HepG2 (cell line): ENCODE results near the gene AAR2. TPM values are rescaled to one million over a fixed set of nuclear protein-coding genes. Genes with fewer than 3 reads are reported as not detected.

Experiments
- ATAC-seq: fragments of 200-7000 bp; cut with Tn5 transposase; 3 replicates; pipeline ENCODE4 v1.9.1; 2020; ENCODE audit warnings: mild to moderate bottlenecking, moderate library complexity
- BruUV-seq: library from RNA; stranded (reverse); fragments of 400-500 nt; replicated peaks from 2 replicates; lab custom pipeline; 2021; lab: Mats Ljungman, UMichigan
- CTCF ChIA-PET: fragments of 300-600 bp; formaldehyde crosslinking; extraction: SDS; loops from one replicate; lab custom pipeline; 2021; ENCODE audit warnings: low total read pairs, inconsistent platforms, low intra/inter-chr PET ratio; lab: Yijun Ruan, JAX
- POLR2A ChIA-PET: fragments of 350-600 bp; sonication (Branson Sonifier 250); formaldehyde crosslinking; loops from one replicate; lab custom pipeline; 2020; ENCODE audit warnings: antibody characterized with exemption, inconsistent platforms; lab: Yijun Ruan, JAX
- DNase-seq: peaks from one replicate; pipeline ENCODE4 v3.0.0-alpha.2; 2015; ENCODE audit warnings: low spot score
- FAIRE-seq: peaks from 3 replicates; lab custom pipeline; 2011; peaks lifted over from hg19 to GRCh38; lab: Jason Lieb, UNC
- H2AFZ ChIP-seq: one replicate; pipeline ENCODE4 v1.6.1; 2011; ENCODE audit warnings: low read length, inconsistent platforms
- H3K27ac ChIP-seq: fragments of 300-600 bp; 3 replicates; pipeline ENCODE4 v1.8.0; 2011; ENCODE audit warnings: mixed run types, mild to moderate bottlenecking, mixed read lengths, low read length, inconsistent platforms; ENCODE audit not compliant: insufficient read depth; ENCODE audit errors: extremely low read length
- H3K27me3 ChIP-seq, 2 experiments: fragments of 200-600 bp in 1 of 2; 2 replicates in 1 of 2; 3 replicates in 1 of 2; pipeline versions ENCODE4 v1.6.0 to v1.8.0; 2011; ENCODE audit warnings: low read length in 2 of 2, mild to moderate bottlenecking in 2 of 2, moderate library complexity in 2 of 2, inconsistent platforms in 1 of 2; ENCODE audit not compliant: insufficient read depth in 2 of 2, control insufficient read depth in 1 of 2
- H3K36me3 ChIP-seq, 2 experiments: fragments of 200-600 bp in 1 of 2; replicated peaks in 1 of 2; 2 replicates in 1 of 2; 3 replicates in 1 of 2; pipeline versions ENCODE4 v1.5.1 to v1.8.0; 2011; ENCODE audit warnings: low read length in 2 of 2, inconsistent platforms in 1 of 2; ENCODE audit not compliant: insufficient read depth in 2 of 2, control insufficient read depth in 1 of 2
- H3K4me1 ChIP-seq: 2 replicates; pipeline ENCODE4 v1.5.1; 2012; ENCODE audit warnings: low read length, inconsistent platforms; ENCODE audit not compliant: insufficient read depth
- H3K4me2 ChIP-seq: 2 replicates; pipeline ENCODE4 v1.6.0; 2011; ENCODE audit warnings: low read depth, low read length, inconsistent platforms
- H3K4me3 ChIP-seq, 3 experiments: fragments of 200-600 bp in 1 of 3; sonication (generic), shearing (Covaris generic) in 1 of 3; replicated peaks in 1 of 3; 2 replicates each; pipeline ENCODE4 v1.5.1; 2011 to 2016; ENCODE audit warnings: low read length in 3 of 3, inconsistent platforms in 2 of 3, low read depth in 2 of 3, mild to moderate bottlenecking in 2 of 3, control low read depth in 1 of 3, mixed read lengths in 1 of 3; ENCODE audit not compliant: insufficient read depth in 1 of 3
- H3K79me2 ChIP-seq: one replicate; pipeline ENCODE4 v1.6.1; 2011; ENCODE audit warnings: low read length, inconsistent platforms; ENCODE audit not compliant: insufficient read depth
- H3K9ac ChIP-seq: 2 replicates; pipeline ENCODE4 v1.6.0; 2011; ENCODE audit warnings: mild to moderate bottlenecking, low read depth, low read length, inconsistent platforms; ENCODE audit not compliant: insufficient read depth
- H3K9me3 ChIP-seq: 2 replicates; pipeline ENCODE4 v1.5.1; 2012; ENCODE audit warnings: mild to moderate bottlenecking, low read length
- H4K20me1 ChIP-seq: 2 replicates; pipeline ENCODE4 v1.6.0; 2011; ENCODE audit warnings: inconsistent platforms, mild to moderate bottlenecking, low read length, moderate library complexity; ENCODE audit not compliant: insufficient read depth
- E2F1 ChIP-seq: sonication (generic); formaldehyde crosslinking; IDR thresholded peaks from 2 replicates; pipeline ENCODE4 v1.5.0; 2020; ENCODE audit warnings: missing genetic modification reagents
- HOXD1 ChIP-seq: sonication (generic); formaldehyde crosslinking; IDR thresholded peaks from 2 replicates; pipeline ENCODE4 v1.5.0; 2020; ENCODE audit warnings: missing genetic modification reagents
- MLLT10 ChIP-seq: sonication (generic); formaldehyde crosslinking; IDR thresholded peaks from 2 replicates; pipeline ENCODE4 v1.4.0; 2020; ENCODE audit warnings: missing genetic modification reagents
- MTERF4 ChIP-seq: sonication (generic); formaldehyde crosslinking; IDR thresholded peaks from 2 replicates; pipeline ENCODE4 v1.8.0; 2023; ENCODE audit warnings: mild to moderate bottlenecking, missing genetic modification reagents
- NFIC ChIP-seq: IDR thresholded peaks from 2 replicates; pipeline ENCODE4 v1.6.1; 2012; ENCODE audit warnings: mild to moderate bottlenecking, low read length, inconsistent platforms
- PHF21A ChIP-seq: sonication (generic); formaldehyde crosslinking; IDR thresholded peaks from 2 replicates; pipeline ENCODE4 v1.5.0; 2020; ENCODE audit warnings: mild to moderate bottlenecking, missing genetic modification reagents
- TBX3 ChIP-seq: fragments of 450-650 bp; IDR thresholded peaks from 2 replicates; pipeline ENCODE4 v1.6.1; 2017; ENCODE audit warnings: antibody characterized with exemption, mild to moderate bottlenecking, inconsistent platforms, borderline replicate concordance
- TEAD2 ChIP-seq: sonication (generic); formaldehyde crosslinking; IDR thresholded peaks from 2 replicates; pipeline ENCODE4 v1.9.0; 2021; ENCODE audit warnings: missing genetic modification reagents
- ZNF749 ChIP-seq: sonication (generic); formaldehyde crosslinking; IDR thresholded peaks from 2 replicates; pipeline ENCODE4 v1.8.0; 2022; ENCODE audit warnings: mild to moderate bottlenecking, missing genetic modification reagents, moderate library complexity, borderline replicate concordance
- ZSCAN31 ChIP-seq: sonication (generic); formaldehyde crosslinking; IDR thresholded peaks from 2 replicates; pipeline ENCODE4 v1.5.0; 2020; ENCODE audit warnings: low read depth, mild to moderate bottlenecking, missing genetic modification reagents
- WGBS: methylation state at CpG from one replicate; pipeline ENCODE4 v1.1.6; 2017; ENCODE audit warnings: low lambda C conversion rate; 5-methylcytosine and 5-hydroxymethylcytosine counted together
- in situ Hi-C: cut with HindIII; loops from 2 replicates; pipeline ENCODE4 v1.10.0; 2017; ENCODE audit warnings: low pct_unique_long_range_greater_than_20kb; ENCODE audit not compliant: extremely low pct_ligation_motif_present
- intact Hi-C: fragments of 100-400 bp; cut with micrococcal nuclease; formaldehyde crosslinking; loops from one replicate; pipeline ENCODE4 v1.10.0; 2022; ENCODE audit not compliant: unreplicated experiment
- polyA plus RNA-seq, 8 experiments: library from polyadenylated mRNA; depleted of rRNA in 3 of 8; stranded (reverse) in 7 of 8; unstranded in 1 of 8; fragments of >200 nt; fragmentation: Illumina TruSeq in 4 of 8; extraction: Trizol in 4 of 8; gene quantifications; 2 replicates each; pipeline versions ENCODE4 v1.2.1 to v1.2.3, GENCODE V29; 2011 to 2016; ENCODE audit warnings: low read depth in 4 of 8, missing spikeins in 1 of 8, mixed read lengths in 1 of 8; ENCODE audit not compliant: insufficient read depth in 1 of 8
- total RNA-seq, 5 experiments: library from RNA; depleted of rRNA; stranded (reverse); fragments of >200 nt; fragmentation: Illumina TruSeq; extraction: Trizol; gene quantifications; 2 replicates each; pipeline ENCODE4 v1.2.3, GENCODE V29; 2016; ENCODE audit warnings: low read depth in 1 of 5

AAR2 gene
- total and polyA plus RNA-seq, 2 of the 13 experiments (the other 11 are each of a cell fraction or from before 2014, with no cell fraction given), result 45.2 to 46.2 TPM

DNA sequence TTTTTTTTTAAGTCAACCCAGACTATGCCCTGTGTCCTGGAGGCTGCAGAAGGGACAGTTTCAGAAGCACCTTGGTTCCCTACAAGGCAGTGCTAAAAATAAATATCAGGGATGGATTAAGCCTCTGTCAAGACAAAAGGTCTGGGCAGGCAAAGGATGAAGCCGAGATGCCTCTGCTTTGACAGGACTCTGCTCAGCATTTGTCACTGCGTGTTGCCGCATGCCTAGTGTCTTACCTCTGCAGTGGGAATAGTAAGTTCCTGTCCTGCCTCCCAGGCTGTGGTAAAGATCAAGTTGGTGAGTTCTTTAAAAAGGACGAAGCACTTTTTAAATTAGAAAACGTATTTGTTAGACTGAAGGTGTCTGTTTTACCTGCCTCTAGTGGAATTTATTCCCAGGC lies 15.1 kb downstream of the AAR2 start (continued):
- no peak for TF ChIP-seq MTERF4
- TF ChIP-seq, all 625 proteins: peak for 0

DNA sequence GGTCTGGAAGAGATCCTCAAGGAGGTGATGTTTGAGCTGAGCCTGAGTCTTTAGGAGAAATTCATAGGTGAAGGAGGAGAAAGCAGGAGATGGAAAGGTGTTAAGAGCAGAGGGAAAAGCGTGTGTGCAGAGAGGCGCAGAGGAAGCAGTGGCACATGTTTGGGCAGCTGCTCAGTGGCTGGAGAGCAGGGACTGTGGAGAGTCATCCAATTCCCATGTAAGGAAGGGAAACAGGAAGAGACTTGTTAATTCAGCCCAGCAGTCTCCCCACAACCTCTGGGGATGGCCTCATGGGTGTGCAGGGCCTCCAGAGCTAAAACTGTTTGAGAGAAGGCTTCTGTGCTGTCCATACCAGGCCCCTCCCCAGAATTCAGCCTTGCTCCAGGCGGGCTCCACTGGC lies 16.2 kb downstream of the AAR2 start:
- WGBS, result 100% methylated on average over 3 of the region's 3 CpGs
- no peak overlapping the region for H3K9ac ChIP-seq
- in situ Hi-C loops (no loop called here), intact Hi-C loops (no loop called here)
- BruUV-seq, result no TSS peak
- no peaks in the 10 kb centered on the region for H3K4me1 ChIP-seq
- DNase-seq (no peak), FAIRE-seq (no peak), ATAC-seq (no peak)
- peaks cover 52 to 94% of the 10 kb centered on the region in 2 experiments for H3K36me3 ChIP-seq
- no peaks in the 10 kb centered on the region for H3K79me2 ChIP-seq
- TF ChIP-seq E2F1 (CRISPR knock-in tag) (no peak), ZNF749 (CRISPR knock-in tag) (no peak), ZSCAN31 (CRISPR knock-in tag) (no peak), HOXD1 (CRISPR knock-in tag) (no peak), NFIC (no peak), MLLT10 (CRISPR knock-in tag) (no peak), PHF21A (CRISPR knock-in tag) (no peak), TEAD2 (CRISPR knock-in tag) (no peak), TBX3 (no peak)
- H3K4me3 ChIP-seq, result no peak overlapping the region
- H4K20me1 ChIP-seq, result no peaks in the 10 kb centered on the region
- CTCF ChIA-PET, result no interaction called here
- H3K4me2 ChIP-seq, result no peak overlapping the region
- H2AFZ ChIP-seq, result no peak overlapping the region
- H3K27me3 ChIP-seq, result no peaks in the 10 kb centered on the region
- no peak overlapping the region for H3K27ac ChIP-seq
- no peaks in the 10 kb centered on the region for H3K9me3 ChIP-seq
- POLR2A ChIA-PET, result no interaction called here
